Left ventricle myocardium inferior (tissue), 1 donor: ENCODE results near the gene CHI3L1. TPM values are rescaled to one million over a fixed set of nuclear protein-coding genes. Genes with fewer than 3 reads are reported as not detected.

ENCODE experiments used
- DNase-seq: peaks from one replicate; pipeline ENCODE4 v3.0.0-alpha.2; 2020
- H3K27ac ChIP-seq: fragments of 200-600 bp; replicated peaks from 2 replicates; pipeline ENCODE4 v1.8.0; 2021
- H3K27me3 ChIP-seq: fragments of 200-600 bp; 2 replicates; pipeline ENCODE4 v1.8.0; 2021; ENCODE audit warnings: low read depth
- H3K36me3 ChIP-seq: fragments of 200-600 bp; 2 replicates; pipeline ENCODE4 v1.8.0; 2021
- H3K4me1 ChIP-seq: fragments of 200-600 bp; 2 replicates; pipeline ENCODE4 v1.8.0; 2021
- H3K4me3 ChIP-seq: fragments of 200-600 bp; 2 replicates; pipeline ENCODE4 v1.8.0; 2021; ENCODE audit warnings: mild to moderate bottlenecking, moderate library complexity
- H3K9me3 ChIP-seq: fragments of 200-600 bp; replicated peaks from 2 replicates; pipeline ENCODE4 v1.8.0; 2021
- CTCF ChIP-seq: fragments of 200-600 bp; IDR thresholded peaks from 2 replicates; pipeline ENCODE4 v1.8.0; 2021; ENCODE audit warnings: antibody characterized with exemption, mild to moderate bottlenecking, borderline replicate concordance
- intact Hi-C: fragments of 100-400 bp; cut with micrococcal nuclease; formaldehyde crosslinking; loops from one replicate; pipeline ENCODE4 v1.11.0; 2022
- total RNA-seq: library from RNA; stranded (reverse); fragmentation: NEBNext Ultra II Directional; extraction: Animal tissue kit (Norgen Biotek cat#: 25700); gene quantifications from one replicate; pipeline ENCODE4 v1.2.1, GENCODE V29; 2021
- donor health status: DM: no; HTN: yes; CAD: no; lungs with severe emphysema.

The CHI3L1 gene
- total RNA-seq, 1 donor from 2014 or later, result not detected

GRCh38 chr1:203199816-203200571 is 13.5 kb upstream of the CHI3L1 start:
- H3K4me1 ChIP-seq, result peaks cover 25% of the 10 kb centered on the region
- H3K27me3 ChIP-seq, result no peaks in the 10 kb centered on the region
- H3K9me3 ChIP-seq, result no peaks in the 10 kb centered on the region
- H3K4me3 ChIP-seq, result peak overlapping the region; percentile 9
- no peak for TF ChIP-seq CTCF
- H3K27ac ChIP-seq, result peak overlapping the region; percentile 79
- H3K36me3 ChIP-seq, result no peaks in the 10 kb centered on the region
- intact Hi-C loops, result no loop called here
- no peak for DNase-seq

- Histone ChIP-seq H3K9me3 (no peaks in the 10 kb centered on the region), H3K4me1 (peaks cover 25% of the 10 kb centered on the region), H3K36me3 (no peaks in the 10 kb centered on the region), H3K4me3 (no peak overlapping the region), H3K27ac (peak overlapping the region; percentile 79), H3K27me3 (no peaks in the 10 kb centered on the region)
- intact Hi-C loops, result no loop called here
- TF ChIP-seq CTCF, result no peak
- no peak for DNase-seq
Measured at GRCh38 chr1:203199481-203199815, 12.9 kb upstream of the CHI3L1 start.

GRCh38 chr1:203199002-203199401 is 12.5 kb upstream of the CHI3L1 start:
- Histone ChIP-seq H3K9me3 (no peaks in the 10 kb centered on the region), H3K27ac (peak overlapping the region; percentile 79), H3K36me3 (no peaks in the 10 kb centered on the region), H3K27me3 (no peaks in the 10 kb centered on the region), H3K4me3 (no peak overlapping the region), H3K4me1 (peaks cover 25% of the 10 kb centered on the region)
- intact Hi-C loops, result no loop called here
- no peak for TF ChIP-seq CTCF
- DNase-seq, result no peak

- Histone ChIP-seq H3K27ac (no peak overlapping the region), H3K9me3 (no peaks in the 10 kb centered on the region), H3K4me1 (peaks cover 25% of the 10 kb centered on the region), H3K27me3 (no peaks in the 10 kb centered on the region), H3K4me3 (no peak overlapping the region), H3K36me3 (no peaks in the 10 kb centered on the region)
- intact Hi-C loops, result no loop called here
- DNase-seq, result no peak
- TF ChIP-seq CTCF, result no peak
Measured at GRCh38 chr1:203197625-203198024, 11.1 kb upstream of the CHI3L1 start.

GRCh38 chr1:203196371-203196770 is 9.9 kb upstream of the CHI3L1 start:
- Histone ChIP-seq H3K4me1 (peaks cover 25% of the 10 kb centered on the region), H3K27me3 (peaks cover 6% of the 10 kb centered on the region), H3K4me3 (no peak overlapping the region), H3K36me3 (no peaks in the 10 kb centered on the region), H3K27ac (no peak overlapping the region), H3K9me3 (no peaks in the 10 kb centered on the region)
- TF ChIP-seq CTCF, result no peak
- DNase-seq, result no peak
- intact Hi-C loops, result no loop called here
